K562 (cell line): ENCODE measurements around the gene KCNK4. TPM values are rescaled to one million over a fixed set of nuclear protein-coding genes. Genes with fewer than 3 reads are reported as not detected.

ENCODE experiments used
- CREB1 ChIP-seq, 2 experiments: sonication (generic) in 1 of 2; formaldehyde crosslinking in 1 of 2; IDR thresholded peaks; 2 replicates each; pipeline versions ENCODE4 v1.6.1 to v1.8.0; 2012 to 2022; ENCODE audit warnings: inconsistent platforms in 1 of 2, mild to moderate bottlenecking in 1 of 2, missing genetic modification reagents in 1 of 2, moderate library complexity in 1 of 2
- E2F6 ChIP-seq, 2 experiments: IDR thresholded peaks; 2 replicates each; pipeline ENCODE4 v1.6.1; 2011; ENCODE audit warnings: borderline replicate concordance in 1 of 2, control low read depth in 1 of 2, low read depth in 1 of 2, low read length in 1 of 2, mild to moderate bottlenecking in 1 of 2, mixed read lengths in 1 of 2, moderate library complexity in 1 of 2; ENCODE audit not compliant: insufficient read depth in 1 of 2, insufficient read length in 1 of 2, poor library complexity in 1 of 2, severe bottlenecking in 1 of 2; ENCODE audit errors: extremely low read depth in 1 of 2
- MITF ChIP-seq: IDR thresholded peaks from 2 replicates; pipeline ENCODE4 v1.6.1; 2014; ENCODE audit warnings: antibody characterized with exemption
- POLR2G ChIP-seq: fragments of 200-400 bp; formaldehyde crosslinking; IDR thresholded peaks from 2 replicates; pipeline ENCODE4 v1.6.1; 2017; ENCODE audit warnings: low read depth, mild to moderate bottlenecking, antibody characterized with exemption, low read length, moderate library complexity
- SMAD4 ChIP-seq: fragments of 250-450 bp; sonication (Bioruptor Pico); conservative IDR thresholded peaks from 2 replicates; pipeline ENCODE4 v1.8.0; 2021; ENCODE audit warnings: inconsistent platforms, mild to moderate bottlenecking, moderate library complexity
- TFAP4 ChIP-seq: sonication (generic); formaldehyde crosslinking; IDR thresholded peaks from 2 replicates; pipeline ENCODE4 v1.8.0; 2022; ENCODE audit warnings: missing genetic modification reagents, mild to moderate bottlenecking, moderate library complexity, borderline replicate concordance
- ZBTB40 ChIP-seq, 2 experiments: fragments of 450-650 bp in 1 of 2; sonication (generic) in 1 of 2; formaldehyde crosslinking in 1 of 2; IDR thresholded peaks; 2 replicates each; pipeline versions ENCODE4 v1.7.1 to v1.9.0; 2016 to 2022; ENCODE audit warnings: inconsistent platforms in 1 of 2, mild to moderate bottlenecking in 1 of 2, missing genetic modification reagents in 1 of 2
- ZBTB7A ChIP-seq: IDR thresholded peaks from 2 replicates; pipeline ENCODE4 v1.6.1; 2011; ENCODE audit warnings: low read depth, mild to moderate bottlenecking, low read length, moderate library complexity, borderline replicate concordance; ENCODE audit not compliant: control insufficient read depth
- polyA plus RNA-seq, 8 experiments: library from polyadenylated mRNA; depleted of rRNA in 4 of 8; stranded (reverse) in 5 of 8; unstranded in 3 of 8; fragments of >200 nt; fragmentation: Nextera tagmentation in 2 of 8; fragmentation: Illumina TruSeq in 1 of 8; extraction: Ambion mirVana in 2 of 8; extraction: Trizol in 1 of 8; gene quantifications; 2 replicates each; pipeline versions ENCODE4 v1.2.1 to v1.2.3, GENCODE V29; 2011 to 2014; ENCODE audit warnings: inconsistent platforms in 1 of 8, missing spikeins in 1 of 8
- total RNA-seq, 7 experiments: library from RNA; depleted of rRNA in 6 of 7; stranded (reverse); fragments of >200 nt in 6 of 7; fragmentation: Illumina TruSeq in 2 of 7; extraction: Trizol in 2 of 7; gene quantifications; 2 replicates each; pipeline versions ENCODE4 v1.2.1 to v1.2.3, GENCODE V29; 2011 to 2021; ENCODE audit warnings: low replicate concordance in 1 of 7

The KCNK4 gene
- total and polyA plus RNA-seq, 9 of the 15 experiments (the other 6 are each of a cell fraction or from before 2014, with no cell fraction given) = not detected

- TF ChIP-seq POLR2G (peak; percentile 93), E2F6 (IDR thresholded peaks at IDR 0.05; ENCODE audit: borderline replicate concordance in 1 of 2, extremely low read depth in 1 of 2, insufficient read depth in 1 of 2, insufficient read length in 1 of 2, low read depth in 1 of 2, low read length in 1 of 2, poor library complexity in 1 of 2, severe bottlenecking in 1 of 2) (peak; percentile 52 to 77), SMAD4 (CRISPR knock-in tag) (peak; percentile 83), MITF (peak; percentile 43; the same call in 1 of the 2 replicates), ZBTB40 (IDR thresholded peaks at IDR 0.05) (0 out of 2 replicates have a peak, but pooled peaks have one; percentile 37), ZBTB40 (CRISPR knock-in tag; IDR thresholded peaks at IDR 0.05) (no peak), CREB1 (IDR thresholded peaks at IDR 0.05) (no peak; the same call in 1 of the 2 replicates), CREB1 (CRISPR knock-in tag; IDR thresholded peaks at IDR 0.05) (0 out of 2 replicates have a peak, but pooled peaks have one; percentile 30), ZBTB7A (peak; percentile 48; the same call in 1 of the 2 replicates), TFAP4 (peak; percentile 99)
Measured at GRCh38 chr11:64341851-64342791, 51.0 kb downstream of the KCNK4 start (continued).
